OCI-LY3 (cell line): ENCODE results near the gene MTFR1L.

Experiments
- CTCF ChIP-seq: fragments of 200-600, 300-600 bp; sonication (generic); IDR thresholded peaks from 2 replicates; pipeline ENCODE4 v1.5.1; 2014; ENCODE audit warnings: antibody characterized with exemption, low read length, low read depth
- EZH2phosphoT487 ChIP-seq: fragments of 200-600 bp; shearing (Covaris generic); IDR thresholded peaks from 2 replicates; pipeline ENCODE4 v1.6.1; 2018; ENCODE audit warnings: antibody characterized with exemption, mixed run types, low read depth

- no peak for TF ChIP-seq CTCF
- TF ChIP-seq EZH2phosphoT487 = no peak
Observed at GRCh38 chr1:25831569-25832196, 11.9 kb downstream of the MTFR1L start.
